Retinal pigment epithelial cell (primary cell): ENCODE data around the gene ZDHHC8.

Source experiments
- DNase-seq: peaks from one replicate; pipeline ENCODE4 v3.0.0-alpha.2; 2010; ENCODE audit warnings: low read depth
- H3K4me3 ChIP-seq: 2 replicates; pipeline ENCODE4 v1.5.1; 2011; ENCODE audit warnings: mild to moderate bottlenecking, low read length, control low read depth, moderate library complexity
- CTCF ChIP-seq: conservative IDR thresholded peaks from 2 replicates; pipeline ENCODE4 v1.5.1; 2011; ENCODE audit warnings: low read depth, low read length, control low read depth, inconsistent platforms

Gene ZDHHC8

GRCh38 chr22:20128902-20129746 is 2.5 kb upstream of the ZDHHC8 start:
- TF ChIP-seq CTCF, result peak; percentile 48
- H3K4me3 ChIP-seq, result no peak overlapping the region
- no peak for DNase-seq

GRCh38 chr22:20129747-20130014 is 1.9 kb upstream of the ZDHHC8 start:
- TF ChIP-seq CTCF, result no peak
- no peak overlapping the region for H3K4me3 ChIP-seq
- no peak for DNase-seq

GRCh38 chr22:20130319-20130718 is 1.3 kb upstream of the ZDHHC8 start:
- H3K4me3 ChIP-seq, result no peak overlapping the region
- no peak for TF ChIP-seq CTCF
- no peak for DNase-seq

- H3K4me3 ChIP-seq, result peak overlapping the region; percentile 69
These were observed 640 bp upstream of the ZDHHC8 start for GRCh38 chr22:20130731-20131596.

GRCh38 chr22:20131859-20132685 is 468 bp downstream of the ZDHHC8 start:
- peak overlapping the region; percentile 69 for H3K4me3 ChIP-seq
- no peak for TF ChIP-seq CTCF
- no peak for DNase-seq

More at GRCh38 chr22:20130731-20131596, 640 bp upstream of the ZDHHC8 start:
- no peak for TF ChIP-seq CTCF
- no peak for DNase-seq

GRCh38 chr22:20132686-20133246 is 1.2 kb downstream of the ZDHHC8 start:
- no peak for DNase-seq
- TF ChIP-seq CTCF, result no peak
- peak overlapping the region; percentile 69 for H3K4me3 ChIP-seq
